ENCODE data around the gene DNAJB13. TPM values are rescaled to one million over a fixed set of nuclear protein-coding genes. Genes with fewer than 3 reads are reported as not detected.

DNAJB13 gene
- total RNA-seq, 2 experiments from 2014 or later: 0.19 TPM; not detected in 1

Other genes with a start within 250 kb of the DNAJB13 start
- 10 to 100 TPM; 66.0 to 71.0 TPM for gene RAB6A, start 190.0 kb upstream of the DNAJB13 start, total RNA-seq
- gene MRPL48, start 163.2 kb upstream of the DNAJB13 start, total RNA-seq: 10 to 100 TPM; 43.4 to 45.7 TPM
- 10 to 100 TPM; 89.5 to 91.6 TPM for gene COA4, start 74.2 kb upstream of the DNAJB13 start, total RNA-seq
- 10 to 100 TPM; 29.9 to 33.8 TPM for gene PAAF1, start 74.0 kb upstream of the DNAJB13 start, total RNA-seq
- gene UCP2, start 31.8 kb downstream of the DNAJB13 start, total RNA-seq: 100 to 1,000 TPM; 461 to 471 TPM
- gene UCP3, start 58.1 kb downstream of the DNAJB13 start, total RNA-seq: 1 to 10 TPM; 1.4 to 2.0 TPM
- gene C2CD3, start 220.0 kb downstream of the DNAJB13 start, total RNA-seq: 10 to 100 TPM; 22.6 to 24.7 TPM
- gene PPME1, start 220.3 kb downstream of the DNAJB13 start, total RNA-seq: 10 to 100 TPM; 37.9 to 38.5 TPM